ENCODE data around the gene ATOH8. TPM values are rescaled to one million over a fixed set of nuclear protein-coding genes. Genes with fewer than 3 reads are reported as not detected.

ATOH8 gene
- total RNA-seq, 1 donor from 2014 or later = 0.79 TPM

GRCh38 chr2:85706599-85707296 is 47.0 kb upstream of the ATOH8 start:
- DNase-seq (ENCODE audit: low read depth) (no peak), FAIRE-seq (no peak)
- no peak for TF ChIP-seq CTCF (IDR thresholded peaks at IDR 0.05; ENCODE audit: insufficient read depth, low read length, severe bottlenecking)
- no peaks in the 10 kb centered on the region for H3K36me3 ChIP-seq (ENCODE audit: control insufficient read depth, insufficient read depth, low read length)
- H3K4me3 ChIP-seq (ENCODE audit: low read depth, low read length) = no peak overlapping the region
- H3K27me3 ChIP-seq (ENCODE audit: control insufficient read depth, insufficient read depth, low read length) = no peaks in the 10 kb centered on the region

- TF ChIP-seq CTCF (IDR thresholded peaks at IDR 0.05; ENCODE audit: insufficient read depth, low read length, severe bottlenecking) = peak; percentile 72
- Histone ChIP-seq H3K27me3 (ENCODE audit: control insufficient read depth, insufficient read depth, low read length) (no peaks in the 10 kb centered on the region), H3K36me3 (ENCODE audit: control insufficient read depth, insufficient read depth, low read length) (no peaks in the 10 kb centered on the region), H3K4me3 (ENCODE audit: low read depth, low read length) (no peak overlapping the region)
- FAIRE-seq (no peak), DNase-seq (ENCODE audit: low read depth) (peak; percentile 98)
Measured at GRCh38 chr2:85707304-85707703, 46.5 kb upstream of the ATOH8 start.

GRCh38 chr2:85708641-85709040 is 45.1 kb upstream of the ATOH8 start:
- TF ChIP-seq CTCF (IDR thresholded peaks at IDR 0.05; ENCODE audit: insufficient read depth, low read length, severe bottlenecking) = no peak
- Histone ChIP-seq H3K27me3 (ENCODE audit: control insufficient read depth, insufficient read depth, low read length) (no peaks in the 10 kb centered on the region), H3K36me3 (ENCODE audit: control insufficient read depth, insufficient read depth, low read length) (no peaks in the 10 kb centered on the region), H3K4me3 (ENCODE audit: low read depth, low read length) (no peak overlapping the region)
- no peak for DNase-seq (ENCODE audit: low read depth)
- no peak for FAIRE-seq

GRCh38 chr2:85709401-85709811 is 44.4 kb upstream of the ATOH8 start:
- Histone ChIP-seq H3K27me3 (ENCODE audit: control insufficient read depth, insufficient read depth, low read length) (no peaks in the 10 kb centered on the region), H3K4me3 (ENCODE audit: low read depth, low read length) (no peak overlapping the region), H3K36me3 (ENCODE audit: control insufficient read depth, insufficient read depth, low read length) (no peaks in the 10 kb centered on the region)
- DNase-seq (ENCODE audit: low read depth) (peak; percentile 26), FAIRE-seq (peak; percentile 72)
- no peak for TF ChIP-seq CTCF (IDR thresholded peaks at IDR 0.05; ENCODE audit: insufficient read depth, low read length, severe bottlenecking)

- no peak overlapping the region for H3K4me3 ChIP-seq (ENCODE audit: low read depth, low read length)
- no peaks in the 10 kb centered on the region for H3K27me3 ChIP-seq (ENCODE audit: control insufficient read depth, insufficient read depth, low read length)
- no peaks in the 10 kb centered on the region for H3K36me3 ChIP-seq (ENCODE audit: control insufficient read depth, insufficient read depth, low read length)
- no peak for DNase-seq (ENCODE audit: low read depth)
- TF ChIP-seq CTCF (IDR thresholded peaks at IDR 0.05; ENCODE audit: insufficient read depth, low read length, severe bottlenecking) = no peak
- FAIRE-seq = no peak
Measured at GRCh38 chr2:85710687-85711577, 42.9 kb upstream of the ATOH8 start.
